ENCODE data around the gene SMTNL2.
"Not testable (repeated sequence)": the region's sequence is repeated elsewhere in the genome, so short reads cannot be mapped to it uniquely, and the experiment has no call there.

Gene SMTNL2

DNA sequence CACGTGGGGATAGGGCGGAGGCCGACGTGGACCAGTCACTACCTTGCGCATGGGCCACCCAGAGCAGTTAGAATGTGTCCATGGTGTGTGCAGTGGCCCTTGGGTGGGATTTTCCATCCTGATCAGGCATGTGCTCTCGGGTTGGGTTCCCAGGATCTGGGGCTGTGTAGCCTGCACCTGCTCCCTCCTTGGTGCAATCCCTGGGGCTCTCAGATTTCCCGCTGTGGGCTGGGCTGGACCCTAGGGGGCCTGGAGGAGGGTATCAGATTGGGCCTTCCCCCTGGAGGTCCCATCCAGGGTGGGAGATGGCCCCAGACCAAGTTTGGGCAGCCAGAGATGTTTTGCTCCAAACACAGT, 1.3 kb downstream of the SMTNL2 start:
- DNase-seq (ENCODE audit: low read depth) = no peak

GRCh38 chr17:4586043-4586442, 1.7 kb downstream of the SMTNL2 start:
- no peak for DNase-seq (ENCODE audit: low read depth)

GRCh38 chr17:4587195-4587594, 2.9 kb downstream of the SMTNL2 start:
- DNase-seq (ENCODE audit: low read depth) = no peak

- no peak for DNase-seq (ENCODE audit: low read depth)
Measured at GRCh38 chr17:4587803-4588202, 3.5 kb downstream of the SMTNL2 start.

GRCh38 chr17:4588391-4588790, 4.1 kb downstream of the SMTNL2 start:
- DNase-seq (ENCODE audit: low read depth) = no peak

GRCh38 chr17:4588898-4589625, 4.7 kb downstream of the SMTNL2 start:
- DNase-seq (ENCODE audit: low read depth) = no peak

- not testable (repeated sequence) for DNase-seq (ENCODE audit: low read depth)
Measured at GRCh38 chr17:4590042-4590441, 5.7 kb downstream of the SMTNL2 start.

GRCh38 chr17:4590981-4591453, 6.7 kb downstream of the SMTNL2 start:
- no peak for DNase-seq (ENCODE audit: low read depth)

DNA sequence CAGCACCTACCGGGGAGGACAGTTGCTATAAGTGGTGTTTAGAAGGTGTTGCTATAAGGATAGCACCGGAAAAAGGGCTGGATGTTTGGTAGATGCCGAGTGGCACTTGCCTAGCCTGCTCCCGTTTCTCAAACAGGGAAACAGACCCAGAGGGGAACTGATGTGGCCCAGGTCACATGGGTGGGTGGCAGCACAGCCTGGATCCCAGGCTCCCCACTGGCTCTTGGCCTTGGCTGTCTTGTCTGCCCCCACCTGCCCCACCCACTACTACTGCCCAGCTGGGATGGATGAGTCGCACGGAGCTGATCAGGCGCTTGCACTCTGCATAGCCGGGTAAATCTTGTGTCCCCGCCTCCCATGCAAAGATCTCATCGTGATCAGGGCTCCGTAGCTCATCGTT, 7.2 kb downstream of the SMTNL2 start:
- no peak for DNase-seq (ENCODE audit: low read depth)

DNA sequence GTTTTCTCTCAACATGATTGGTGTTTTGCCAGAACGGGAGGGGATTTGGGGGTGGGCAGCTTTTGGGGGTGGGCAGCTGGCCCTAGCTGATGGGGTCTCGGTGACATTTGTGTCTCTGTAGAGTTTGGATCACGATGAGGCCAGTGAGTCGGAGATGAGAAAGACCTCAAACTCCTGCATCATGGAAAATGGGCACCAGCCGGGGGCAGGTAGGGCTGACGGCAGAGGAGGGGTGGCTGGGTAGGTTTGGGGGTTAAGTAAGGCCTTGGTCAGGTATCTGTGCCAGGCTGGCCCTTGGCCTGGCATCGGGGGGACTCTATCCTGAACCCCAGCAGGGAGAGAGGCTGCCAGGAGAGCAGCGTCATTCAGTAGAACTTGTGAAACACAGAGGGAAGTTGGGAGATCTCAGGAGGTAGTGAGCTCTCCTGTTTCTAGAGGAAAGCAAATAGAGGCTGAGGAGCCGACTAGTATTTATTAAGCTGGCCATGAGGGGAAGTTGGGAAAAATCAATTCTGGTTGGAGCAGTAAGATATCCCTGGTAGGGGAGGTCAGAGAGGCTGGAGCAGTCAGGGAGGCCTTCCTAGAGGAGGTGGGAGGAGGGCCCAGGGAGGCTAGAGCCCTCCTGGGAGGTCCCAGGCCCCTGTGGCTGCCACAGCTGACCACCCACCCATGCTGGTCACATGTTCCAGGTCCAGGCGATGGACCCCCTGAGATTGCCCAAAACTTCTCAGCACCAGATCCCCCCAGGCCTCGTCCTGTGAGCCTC, 8.1 kb downstream of the SMTNL2 start:
- no peak for DNase-seq (ENCODE audit: low read depth)

- DNase-seq (ENCODE audit: low read depth) = no peak
Measured at GRCh38 chr17:4593021-4593421, 8.7 kb downstream of the SMTNL2 start.

DNA sequence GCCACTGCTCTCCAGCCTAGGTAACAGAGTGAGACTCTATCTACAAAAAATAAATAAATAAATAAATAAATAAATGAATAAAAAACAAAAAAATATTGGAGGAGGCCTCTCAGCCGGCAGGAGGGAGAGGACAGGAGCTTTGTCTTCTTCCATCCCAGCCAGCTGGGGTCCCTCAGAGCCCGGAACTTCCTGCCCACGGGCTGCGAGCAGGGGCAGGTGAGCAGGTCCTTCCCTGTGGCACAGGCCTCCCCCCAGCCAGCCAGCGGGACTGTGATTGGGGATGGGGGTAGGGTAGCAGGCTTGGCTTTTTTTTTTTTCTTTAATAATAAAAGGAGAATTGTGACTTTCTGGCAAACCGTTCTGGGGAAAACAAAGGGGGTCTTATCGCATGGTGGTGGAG, 10.1 kb downstream of the SMTNL2 start:
- DNase-seq (ENCODE audit: low read depth) = no peak

- no peak for DNase-seq (ENCODE audit: low read depth)
Measured at GRCh38 chr17:4594931-4595684, 10.8 kb downstream of the SMTNL2 start.

DNA sequence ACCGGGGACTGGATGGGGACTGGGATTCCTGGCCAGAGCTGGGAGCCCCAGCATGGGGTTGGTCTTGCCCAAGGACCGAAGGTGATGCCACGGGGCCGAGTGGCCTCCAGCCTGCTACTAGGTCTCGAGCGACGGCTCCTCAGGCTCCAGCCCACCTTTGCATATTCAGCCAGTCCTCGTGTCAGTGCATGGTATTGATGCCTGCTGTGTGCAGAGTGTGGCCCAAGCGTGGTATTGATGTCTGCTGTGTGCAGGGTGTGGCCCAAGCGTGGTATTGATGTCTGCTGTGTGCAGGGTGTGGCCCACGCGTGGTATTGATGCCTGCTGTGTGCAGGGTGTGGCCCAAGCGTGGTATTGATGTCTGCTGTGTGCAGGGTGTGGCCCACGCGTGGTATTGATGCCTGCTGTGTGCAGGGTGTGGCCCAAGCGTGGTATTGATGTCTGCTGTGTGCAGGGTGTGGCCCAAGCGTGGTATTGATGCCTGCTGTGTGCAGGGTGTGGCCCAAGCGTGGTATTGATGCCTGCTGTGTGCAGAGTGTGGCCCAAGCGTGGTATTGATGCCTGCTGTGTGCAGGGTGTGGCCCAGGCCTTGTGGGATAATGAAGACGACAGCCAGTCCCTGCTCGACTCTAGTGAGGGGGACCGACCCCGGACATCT, 11.5 kb downstream of the SMTNL2 start:
- not testable (repeated sequence) for DNase-seq (ENCODE audit: low read depth)

DNA sequence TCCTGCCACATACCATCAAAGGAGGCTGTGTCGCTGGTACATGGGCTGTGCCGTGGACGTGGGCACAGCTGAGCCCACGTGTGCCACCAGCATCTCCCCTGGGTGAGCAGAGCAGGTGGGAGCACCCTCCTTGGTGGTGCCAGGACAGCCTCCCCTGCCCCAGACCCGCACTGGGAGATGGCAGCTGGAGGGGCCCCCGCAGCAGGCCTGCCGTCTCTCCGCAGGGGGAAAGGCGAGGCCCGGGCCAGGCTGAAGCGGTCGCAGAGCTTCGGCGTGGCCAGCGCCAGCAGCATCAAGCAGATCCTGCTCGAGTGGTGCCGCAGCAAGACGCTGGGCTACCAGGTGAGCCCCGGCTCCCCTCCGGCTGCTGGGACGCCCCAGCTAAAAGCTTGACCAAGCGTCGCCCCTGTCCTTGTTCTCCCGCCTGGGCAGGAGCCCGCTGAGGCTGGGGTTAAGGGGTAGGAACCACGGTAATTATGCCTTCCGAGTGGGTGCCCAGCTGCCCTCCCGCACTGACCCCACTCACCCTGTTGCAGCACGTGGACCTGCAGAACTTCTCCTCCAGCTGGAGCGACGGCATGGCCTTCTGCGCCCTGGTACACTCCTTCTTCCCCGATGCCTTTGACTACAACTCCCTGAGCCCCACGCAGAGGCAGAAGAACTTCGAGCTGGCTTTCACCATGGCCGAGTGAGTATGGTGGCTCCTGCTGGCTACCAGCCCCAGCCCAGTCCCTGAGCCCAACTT, 12.5 kb downstream of the SMTNL2 start:
- DNase-seq (ENCODE audit: low read depth) = no peak

GRCh38 chr17:4597975-4598374, 13.6 kb downstream of the SMTNL2 start:
- no peak for DNase-seq (ENCODE audit: low read depth)

- DNase-seq (ENCODE audit: low read depth) = no peak
Measured at GRCh38 chr17:4598776-4599504, 14.6 kb downstream of the SMTNL2 start.

GRCh38 chr17:4599505-4600281, 15.4 kb downstream of the SMTNL2 start:
- DNase-seq (ENCODE audit: low read depth) = no peak

GRCh38 chr17:4600563-4600962, 16.2 kb downstream of the SMTNL2 start:
- DNase-seq (ENCODE audit: low read depth) = no peak

GRCh38 chr17:4601326-4601725, 17.0 kb downstream of the SMTNL2 start:
- DNase-seq (ENCODE audit: low read depth) = no peak
